KOPT-K1 (cell line): ENCODE results near the gene SLC16A2.

Source experiments
- H3K27ac ChIP-seq: fragments of 200-600 bp; sonication (generic); 2 replicates; pipeline ENCODE4 v1.5.1; 2016; ENCODE audit warnings: antibody characterized with exemption, mild to moderate bottlenecking, low read depth, low read length; ENCODE audit not compliant: poor library complexity, severe bottlenecking
- H3K36me3 ChIP-seq: fragments of 200-600 bp; sonication (generic); 2 replicates; pipeline ENCODE4 v1.5.1; 2017; ENCODE audit warnings: antibody characterized with exemption, mild to moderate bottlenecking, low read length, moderate library complexity; ENCODE audit not compliant: insufficient read depth
- H3K9me3 ChIP-seq: fragments of 200-600 bp; sonication (generic); 2 replicates; pipeline ENCODE4 v1.5.1; 2017; ENCODE audit warnings: antibody characterized with exemption, low read length, mild to moderate bottlenecking; ENCODE audit not compliant: insufficient read depth, poor library complexity, severe bottlenecking

SLC16A2 gene

DNA sequence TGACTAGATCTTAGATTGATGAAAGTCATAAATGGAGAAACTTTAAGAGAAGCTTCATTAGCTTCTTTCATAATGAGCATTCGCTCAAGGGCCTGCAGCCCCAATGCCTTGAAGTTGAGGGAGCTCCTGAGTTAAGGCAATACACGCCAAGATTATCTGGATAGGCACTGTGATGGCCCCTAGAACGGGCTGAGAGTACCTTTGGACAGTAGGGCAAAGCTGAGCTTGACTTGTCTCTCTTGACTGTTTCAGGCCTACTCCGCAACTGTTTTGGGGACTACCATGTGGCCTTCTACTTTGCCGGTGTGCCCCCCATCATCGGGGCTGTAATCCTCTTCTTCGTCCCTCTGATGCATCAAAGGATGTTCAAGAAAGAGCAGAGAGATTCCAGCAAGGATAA lies 109.8 kb downstream of the SLC16A2 start:
- Histone ChIP-seq H3K27ac (no peak overlapping the region), H3K9me3 (no peaks in the 10 kb centered on the region), H3K36me3 (no peaks in the 10 kb centered on the region)

DNA sequence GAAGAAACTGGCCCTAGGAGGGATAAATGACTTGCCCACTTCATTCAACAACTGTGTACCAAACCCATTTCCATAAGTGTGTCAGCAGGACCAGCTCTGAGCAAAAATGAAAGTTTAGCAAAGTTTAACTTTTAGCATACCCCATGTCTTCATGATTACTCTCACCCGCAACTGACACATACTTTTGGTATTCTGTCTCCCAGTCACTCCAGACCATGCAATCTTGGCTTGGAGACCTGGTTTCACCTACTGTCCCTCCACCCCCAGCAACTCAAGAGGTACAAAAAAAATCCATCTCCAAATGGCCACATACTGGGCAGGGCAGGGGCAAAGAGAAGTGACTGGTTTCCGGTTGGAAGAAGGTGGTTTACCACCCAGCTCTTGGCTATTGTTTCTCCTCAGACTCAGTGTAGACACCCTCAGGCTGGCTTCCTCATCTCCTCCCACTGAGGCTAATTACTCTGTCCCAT lies 113.3 kb downstream of the SLC16A2 start:
- Histone ChIP-seq H3K27ac (no peak overlapping the region), H3K36me3 (no peaks in the 10 kb centered on the region)

DNA sequence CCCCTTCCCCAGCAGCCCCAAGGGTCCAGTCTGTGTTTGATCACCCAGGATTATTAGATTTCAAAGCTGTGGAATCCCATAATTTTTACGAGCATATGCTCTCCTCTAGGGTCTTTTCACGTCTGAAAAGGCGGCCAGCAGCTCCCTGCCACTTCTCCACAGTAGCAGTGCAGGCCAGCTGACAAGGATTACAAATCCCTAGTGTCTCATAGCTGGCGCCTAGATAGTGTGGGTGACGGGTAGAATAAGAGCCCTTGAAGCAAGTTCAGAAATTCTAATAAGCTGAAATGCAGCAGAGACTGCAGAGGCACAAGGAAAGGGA lies 113.8 kb downstream of the SLC16A2 start:
- no peak overlapping the region for H3K27ac ChIP-seq
- no peaks in the 10 kb centered on the region for H3K9me3 ChIP-seq

More for the DNA sequence above, 113.3 kb downstream of the SLC16A2 start:
- H3K9me3 ChIP-seq, result no peaks in the 10 kb centered on the region

GRCh38 chrX:74535408-74536151 lies 114.3 kb downstream of the SLC16A2 start:
- no peak overlapping the region for H3K27ac ChIP-seq
- no peaks in the 10 kb centered on the region for H3K36me3 ChIP-seq

More for the DNA sequence above, 113.8 kb downstream of the SLC16A2 start:
- no peaks in the 10 kb centered on the region for H3K36me3 ChIP-seq

GRCh38 chrX:74536152-74536831 lies 115.0 kb downstream of the SLC16A2 start:
- Histone ChIP-seq H3K27ac (no peak overlapping the region), H3K9me3 (no peaks in the 10 kb centered on the region), H3K36me3 (no peaks in the 10 kb centered on the region)

More at GRCh38 chrX:74535408-74536151, 114.3 kb downstream of the SLC16A2 start:
- H3K9me3 ChIP-seq, result no peaks in the 10 kb centered on the region

GRCh38 chrX:74536832-74537371 lies 115.6 kb downstream of the SLC16A2 start:
- H3K27ac ChIP-seq, result no peak overlapping the region
- H3K36me3 ChIP-seq, result no peaks in the 10 kb centered on the region
- no peaks in the 10 kb centered on the region for H3K9me3 ChIP-seq

DNA sequence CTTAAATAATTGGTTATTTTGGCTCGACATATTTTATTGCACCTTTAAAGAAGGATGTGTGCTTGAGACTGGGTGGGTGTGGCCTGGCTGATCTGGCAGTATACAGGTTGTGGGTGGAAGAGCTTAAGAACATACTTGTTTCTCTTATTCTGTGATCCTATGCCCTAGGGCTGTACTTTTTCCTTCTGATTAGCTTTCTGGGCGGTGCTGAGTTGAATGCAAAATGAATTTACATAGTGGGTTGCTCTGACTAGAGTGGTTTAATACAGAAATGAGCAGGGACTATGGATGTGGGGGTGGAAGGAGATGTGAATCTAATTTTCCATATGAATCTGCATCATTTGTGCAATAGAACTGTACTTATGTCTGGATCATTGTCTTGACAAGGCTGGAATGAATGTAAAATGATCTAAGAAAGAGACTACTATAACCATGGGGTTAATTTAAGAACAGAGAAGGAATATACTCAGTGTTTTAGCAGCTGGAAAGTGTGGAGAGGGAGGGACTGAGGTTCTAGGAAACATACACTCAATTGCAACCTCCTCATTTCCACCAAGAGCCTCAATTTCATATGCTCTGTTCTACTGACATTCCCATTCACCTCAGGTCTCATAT lies 119.4 kb downstream of the SLC16A2 start:
- Histone ChIP-seq H3K27ac (no peak overlapping the region), H3K9me3 (no peaks in the 10 kb centered on the region), H3K36me3 (no peaks in the 10 kb centered on the region)

GRCh38 chrX:74545880-74546523 lies 124.7 kb downstream of the SLC16A2 start:
- Histone ChIP-seq H3K36me3 (no peaks in the 10 kb centered on the region), H3K9me3 (no peaks in the 10 kb centered on the region), H3K27ac (no peak overlapping the region)

DNA sequence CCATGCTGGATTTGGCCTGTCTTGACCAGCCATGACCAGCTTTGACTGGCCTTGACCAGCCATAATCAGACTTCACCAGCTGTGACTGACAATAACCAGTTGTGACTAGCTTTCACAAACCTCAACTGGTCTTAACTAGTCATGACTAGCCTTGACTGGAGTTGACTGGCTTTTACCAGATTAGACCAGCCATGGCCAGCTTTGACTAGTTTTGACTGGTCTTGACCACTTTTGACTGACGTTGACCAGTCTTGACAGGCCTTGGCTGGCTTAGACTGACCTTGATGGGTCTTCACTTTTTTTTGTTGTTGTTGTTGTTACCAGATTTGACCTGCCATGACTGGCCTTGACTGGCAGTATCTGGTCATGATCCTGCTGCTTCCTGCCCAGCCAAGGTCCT lies 125.7 kb downstream of the SLC16A2 start:
- Histone ChIP-seq H3K27ac (no peak overlapping the region), H3K9me3 (no peaks in the 10 kb centered on the region), H3K36me3 (no peaks in the 10 kb centered on the region)

GRCh38 chrX:74550295-74550802 lies 129.1 kb downstream of the SLC16A2 start:
- no peaks in the 10 kb centered on the region for H3K36me3 ChIP-seq
- no peaks in the 10 kb centered on the region for H3K9me3 ChIP-seq
- H3K27ac ChIP-seq, result peak overlapping the region; percentile 29

DNA sequence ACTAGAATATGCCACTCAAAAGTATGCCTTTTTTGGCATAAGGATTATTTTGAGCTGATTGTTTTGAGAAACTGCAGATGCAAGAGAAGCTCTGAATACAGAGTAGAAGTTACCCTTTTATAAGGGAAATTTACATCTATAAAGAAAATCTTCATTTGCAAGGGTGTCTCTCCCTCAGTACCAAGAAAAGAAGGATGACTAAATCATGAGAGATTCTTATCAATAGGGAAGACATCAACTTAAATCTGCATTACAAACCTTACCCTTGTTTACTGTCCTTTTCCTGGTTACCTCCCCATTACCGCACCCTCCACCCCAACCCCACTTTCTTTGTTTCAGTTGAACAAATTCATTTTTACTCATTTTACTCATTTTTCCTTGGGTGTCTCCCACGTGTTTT lies 130.6 kb downstream of the SLC16A2 start:
- Histone ChIP-seq H3K9me3 (no peaks in the 10 kb centered on the region), H3K36me3 (no peaks in the 10 kb centered on the region), H3K27ac (no peak overlapping the region)

DNA sequence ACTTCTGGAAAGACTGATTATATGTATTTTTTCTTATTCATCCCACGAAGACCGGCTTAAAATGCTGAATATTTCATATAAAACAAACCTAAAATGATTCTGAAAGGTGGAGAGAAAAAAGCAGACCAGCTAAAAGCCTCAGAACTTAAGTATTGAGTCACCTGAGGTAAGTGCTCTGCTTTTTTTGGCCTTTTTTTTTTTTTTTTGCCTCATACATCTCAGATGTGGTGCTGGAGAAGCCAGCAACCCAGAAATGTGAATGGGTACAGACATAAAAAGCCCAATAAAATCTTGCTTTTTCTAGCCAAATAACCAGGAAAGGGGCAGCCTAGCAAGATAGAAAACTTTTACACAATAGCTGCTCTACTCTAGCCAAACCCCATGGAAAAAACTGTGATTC lies 136.1 kb downstream of the SLC16A2 start:
- Histone ChIP-seq H3K36me3 (no peaks in the 10 kb centered on the region), H3K9me3 (no peaks in the 10 kb centered on the region), H3K27ac (no peak overlapping the region)

DNA sequence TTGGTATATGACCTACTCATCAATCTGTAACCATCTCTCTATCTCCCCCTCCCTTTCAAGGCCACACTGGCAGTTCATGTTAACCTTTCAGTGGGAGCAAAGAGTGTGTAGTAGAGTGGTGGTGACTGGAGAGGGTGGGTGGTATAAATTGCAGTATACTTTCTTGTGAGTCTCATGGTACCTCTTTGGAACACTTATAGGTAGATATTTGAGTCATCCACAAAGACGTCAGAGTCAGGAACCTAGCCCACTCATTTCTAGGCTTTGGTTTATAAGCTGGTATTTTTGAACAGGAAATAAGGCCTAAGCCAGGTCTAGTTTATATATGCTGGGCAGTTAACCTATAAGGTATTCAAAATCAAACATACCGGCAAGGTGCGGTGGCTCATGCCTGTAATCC lies 156.8 kb downstream of the SLC16A2 start:
- Histone ChIP-seq H3K27ac (no peak overlapping the region), H3K36me3 (peaks cover 8% of the 10 kb centered on the region; the same call in 1 of the 2 replicates), H3K9me3 (no peaks in the 10 kb centered on the region)

DNA sequence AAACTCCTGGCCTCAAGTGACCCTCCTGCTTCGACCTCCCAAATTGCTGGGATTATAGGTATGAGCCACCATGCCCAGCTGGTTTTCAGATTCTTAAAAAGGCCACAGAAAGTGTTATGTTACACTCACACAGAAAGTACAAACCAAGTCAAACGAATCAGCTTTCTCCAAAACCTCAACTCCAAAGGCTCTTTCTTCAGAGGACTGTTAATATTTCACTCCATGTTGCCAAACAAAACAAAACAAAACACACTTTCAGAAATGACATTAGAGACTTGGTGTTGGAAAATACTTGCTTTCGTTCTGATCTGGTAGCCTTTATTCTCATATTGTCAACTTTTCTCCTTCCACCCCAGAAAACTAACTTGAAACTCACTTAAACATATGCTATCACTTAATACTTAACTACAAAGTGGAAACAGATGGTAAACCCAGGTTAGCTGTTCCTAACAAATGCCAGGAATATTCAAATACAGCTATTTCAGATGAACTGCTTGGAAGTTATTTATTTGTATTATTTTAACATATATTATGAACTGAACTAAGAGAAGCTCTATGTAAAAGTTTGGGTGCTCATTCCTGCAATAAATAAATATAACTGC lies 158.4 kb downstream of the SLC16A2 start:
- Histone ChIP-seq H3K27ac (no peak overlapping the region), H3K9me3 (no peaks in the 10 kb centered on the region), H3K36me3 (peaks cover 13% of the 10 kb centered on the region)
